NCI-H128 (cell line): ENCODE data around the gene CDC14B.
"Not testable (repeated sequence)": the region's sequence is repeated elsewhere in the genome, so short reads cannot be mapped to it uniquely, and the experiment has no call there.

Experiments used
- DNase-seq: peaks from one replicate; lab custom pipeline; 2025; ENCODE audit not compliant: unreplicated experiment; lab: John Stamatoyannopoulos, UW

CDC14B gene

DNA sequence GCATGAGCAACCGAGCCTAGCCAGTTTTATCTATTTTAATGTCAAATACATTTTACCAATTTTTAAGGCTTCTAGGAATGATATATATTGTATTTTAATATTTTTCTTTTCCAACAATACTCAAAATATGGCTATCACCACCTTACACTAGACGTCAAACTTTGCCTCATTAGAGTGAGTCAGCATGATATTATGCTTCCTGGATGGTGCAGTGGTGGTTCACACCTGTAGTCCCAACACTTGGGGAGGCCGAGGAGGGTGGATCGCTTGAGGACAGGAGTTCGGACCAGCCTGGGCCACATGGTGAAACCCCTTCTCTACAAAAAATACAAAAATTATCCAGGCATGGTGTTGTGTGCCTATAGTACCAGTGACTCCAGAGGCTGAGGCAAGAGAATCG lies 7.3 kb upstream of the CDC14B start:
- DNase-seq, result no peak

DNA sequence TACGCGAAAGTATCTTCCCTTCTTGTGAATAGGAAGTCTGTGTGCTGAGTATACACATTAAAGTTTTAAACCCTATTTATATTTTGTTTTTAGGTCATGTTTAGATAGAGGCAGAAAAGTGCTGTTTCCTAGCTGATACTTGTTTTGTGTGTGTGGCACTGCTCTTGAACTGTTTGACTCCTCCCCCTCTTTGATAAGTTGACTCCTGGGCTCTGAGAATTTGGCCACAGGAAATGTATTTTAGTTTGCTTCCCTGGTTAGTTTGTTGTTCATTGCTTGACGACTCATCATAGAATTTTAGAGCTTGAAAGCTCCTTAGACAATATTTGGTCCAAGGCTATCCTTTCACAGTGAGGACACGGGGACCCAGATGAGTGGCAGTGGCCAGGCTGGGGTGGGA lies 2.0 kb upstream of the CDC14B start:
- DNase-seq, result no peak

- DNase-seq, result no peak
Observed at GRCh38 chr9:96620832-96621269, 1.2 kb upstream of the CDC14B start.

GRCh38 chr9:96620181-96620514 lies 505 bp upstream of the CDC14B start:
- no peak for DNase-seq

DNA sequence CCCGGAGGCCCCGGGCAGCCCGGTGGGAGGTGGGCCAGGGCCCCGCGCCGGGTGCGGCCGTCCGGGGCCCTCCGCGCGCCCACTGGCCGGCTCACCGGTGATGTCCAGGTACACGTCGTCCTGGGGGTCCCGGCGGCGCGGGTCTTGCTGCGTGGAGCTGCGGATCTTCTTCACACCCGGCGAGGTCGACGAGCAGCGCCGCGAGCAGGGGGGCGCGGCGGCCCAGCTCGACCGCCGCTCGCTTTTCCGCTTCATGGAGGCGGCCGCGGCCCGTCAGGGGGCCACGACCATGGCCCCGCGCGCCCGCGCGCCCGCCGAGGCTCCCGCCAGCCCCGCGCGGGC lies 548 bp downstream of the CDC14B start:
- DNase-seq, result no peak

DNA sequence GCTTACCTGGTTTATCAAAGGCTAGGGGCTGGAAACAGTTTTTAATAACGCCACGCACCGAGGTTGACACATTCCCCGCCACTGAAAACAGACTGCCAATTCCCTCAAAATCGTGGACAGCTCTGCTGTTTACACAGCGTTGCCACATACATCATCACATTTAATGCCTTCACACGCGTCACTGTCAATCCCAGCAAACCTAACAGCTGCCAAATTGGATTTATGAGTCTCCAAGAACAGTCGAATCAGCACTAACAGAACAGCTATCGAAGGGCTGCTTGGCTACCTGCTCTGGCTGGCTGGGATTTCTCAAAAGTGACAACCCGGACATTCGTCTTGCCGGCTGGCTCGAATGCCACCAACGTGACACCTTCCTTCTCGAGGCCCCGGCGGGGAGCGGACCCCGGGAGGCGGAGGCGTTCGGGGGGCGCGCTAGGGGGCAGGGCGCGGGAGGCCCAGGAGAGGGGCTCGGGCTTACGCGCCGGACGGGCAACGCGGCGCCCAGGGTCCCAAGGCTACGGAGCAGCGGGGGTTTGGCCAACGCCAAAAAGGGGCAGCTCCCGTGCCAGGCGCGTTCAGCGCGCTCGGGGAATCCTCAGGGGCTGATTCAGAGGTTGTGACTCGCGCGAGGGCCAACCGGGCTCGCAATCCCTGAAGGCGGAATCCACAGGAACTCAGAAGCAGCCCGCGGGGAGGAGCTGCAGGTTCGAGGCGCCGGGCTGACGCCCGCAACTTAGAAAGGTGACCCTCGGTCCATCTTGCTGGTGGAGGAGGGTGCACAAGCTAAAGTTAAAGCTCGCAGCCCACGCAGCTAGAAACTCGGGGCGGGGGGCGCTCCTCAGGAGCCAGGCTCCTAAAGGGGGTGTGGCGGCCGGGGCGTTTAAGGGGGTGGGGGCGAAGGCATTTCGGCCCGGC lies 1.2 kb downstream of the CDC14B start:
- DNase-seq, result no peak

DNA sequence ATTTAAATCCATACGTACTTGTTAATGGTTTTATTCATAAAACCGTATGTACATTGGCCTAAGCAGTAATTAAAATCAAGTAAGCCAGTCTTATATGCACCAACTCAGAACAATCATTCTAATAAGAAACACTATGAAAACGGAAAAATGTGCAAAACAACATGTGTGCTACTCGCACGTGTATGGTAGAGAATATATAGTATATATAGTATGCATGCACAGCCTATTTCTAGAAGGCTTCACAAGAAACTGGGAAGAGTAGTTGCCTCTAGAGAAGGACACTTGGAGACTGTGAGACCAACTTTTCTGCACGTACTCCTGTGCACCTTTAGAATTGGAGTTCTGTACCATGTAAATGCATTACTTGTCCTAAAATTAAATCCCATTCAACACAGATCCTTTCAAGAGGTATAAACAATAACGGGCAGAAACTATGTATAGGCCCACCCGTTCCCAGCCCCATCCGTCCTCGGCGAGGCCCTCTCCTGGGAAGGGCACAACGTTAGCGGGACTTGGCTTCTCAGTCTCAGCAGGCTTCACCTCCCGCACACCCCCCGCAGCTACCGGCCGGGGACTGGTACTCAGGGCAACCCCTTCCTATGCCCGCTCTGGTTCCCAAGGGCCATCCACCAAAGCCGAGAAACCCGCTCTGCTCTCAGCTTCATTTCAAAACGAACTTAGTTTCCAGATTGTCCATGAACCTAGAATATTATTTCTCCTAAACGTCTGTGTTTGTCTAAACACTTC lies 2.0 kb downstream of the CDC14B start:
- DNase-seq, result no peak

DNA sequence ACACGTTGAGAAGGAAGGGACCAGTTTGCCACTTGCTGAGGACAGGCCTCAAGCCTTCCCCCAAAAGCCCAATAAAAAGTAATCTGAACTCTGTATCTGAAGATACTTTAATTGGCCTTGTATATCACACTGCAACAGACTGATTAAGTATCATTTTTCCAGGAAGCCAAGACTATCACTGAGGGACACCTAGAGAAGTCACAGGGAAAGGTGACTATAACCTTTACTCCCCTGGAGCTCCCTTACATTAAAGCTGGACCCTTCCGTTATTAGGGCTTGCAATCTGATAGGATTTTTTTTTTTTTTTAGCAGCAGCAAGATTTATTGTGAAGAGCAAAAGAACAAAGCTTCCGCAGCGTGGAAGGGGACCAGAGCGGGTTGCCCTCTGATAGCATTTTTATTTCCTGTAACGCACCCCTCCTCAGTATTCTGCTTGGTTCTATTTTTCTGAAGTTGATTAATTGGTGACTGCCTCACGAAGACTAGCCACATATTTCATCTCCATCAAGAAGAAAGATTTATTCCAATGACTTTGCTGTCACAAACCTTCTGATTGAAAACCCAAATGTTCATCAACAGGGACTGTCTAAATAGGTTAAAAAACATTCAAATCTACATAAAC lies 2.7 kb downstream of the CDC14B start:
- DNase-seq, result no peak

- no peak for DNase-seq
Observed at GRCh38 chr9:96615411-96615810, 4.2 kb downstream of the CDC14B start.

DNA sequence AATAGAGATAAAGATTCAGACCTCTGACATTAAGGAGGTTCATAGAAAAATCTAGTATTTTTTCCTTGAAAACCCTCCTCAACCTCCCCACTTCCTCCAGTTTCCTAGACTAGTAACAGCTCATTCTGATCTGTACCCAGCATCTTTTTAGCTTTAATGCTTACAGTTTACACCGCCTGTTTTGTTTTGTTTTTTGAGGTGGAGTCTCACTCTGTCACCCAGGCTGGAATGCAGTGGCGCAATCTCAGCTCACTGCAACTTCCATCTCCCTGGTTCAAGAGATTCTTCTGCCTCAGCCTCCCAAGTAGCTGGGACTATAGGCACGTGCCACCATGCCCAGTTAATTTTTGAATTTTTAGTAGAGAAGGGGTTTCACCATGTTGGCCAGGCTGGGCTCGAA lies 5.0 kb downstream of the CDC14B start:
- DNase-seq, result not testable (repeated sequence)

DNA sequence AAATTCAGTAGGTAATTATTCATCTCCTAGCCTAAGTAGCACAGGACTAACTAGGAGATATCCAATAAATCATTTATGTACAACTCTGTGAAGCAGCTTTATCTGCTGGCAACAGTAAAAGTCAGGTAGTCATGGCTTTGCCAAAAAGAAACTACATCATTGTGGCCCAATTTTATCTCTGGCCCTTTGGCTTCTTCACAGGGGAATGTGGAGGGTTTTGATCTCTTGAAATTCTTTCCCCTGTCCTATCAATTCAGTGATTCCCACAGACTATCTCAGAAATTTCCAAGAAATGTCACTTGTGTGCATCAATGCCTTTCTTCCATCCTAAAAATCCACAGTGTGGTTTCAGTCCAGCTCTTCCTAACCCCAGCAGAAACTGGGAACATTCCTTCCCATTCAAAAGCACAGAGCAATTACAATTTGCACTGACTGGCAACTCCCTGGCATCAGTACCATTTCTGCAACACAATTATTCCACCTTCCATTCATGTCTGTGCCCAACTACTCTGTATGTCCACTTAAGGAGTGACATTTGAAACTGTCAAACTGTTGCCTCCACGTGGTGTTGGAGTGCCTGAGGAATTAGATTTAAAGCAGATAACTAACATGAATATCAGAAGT lies 6.6 kb downstream of the CDC14B start:
- DNase-seq, result no peak

- DNase-seq, result no peak
Observed at GRCh38 chr9:96612105-96612965, 7.3 kb downstream of the CDC14B start.

- DNase-seq, result no peak
Observed at GRCh38 chr9:96611302-96611701, 8.3 kb downstream of the CDC14B start.

DNA sequence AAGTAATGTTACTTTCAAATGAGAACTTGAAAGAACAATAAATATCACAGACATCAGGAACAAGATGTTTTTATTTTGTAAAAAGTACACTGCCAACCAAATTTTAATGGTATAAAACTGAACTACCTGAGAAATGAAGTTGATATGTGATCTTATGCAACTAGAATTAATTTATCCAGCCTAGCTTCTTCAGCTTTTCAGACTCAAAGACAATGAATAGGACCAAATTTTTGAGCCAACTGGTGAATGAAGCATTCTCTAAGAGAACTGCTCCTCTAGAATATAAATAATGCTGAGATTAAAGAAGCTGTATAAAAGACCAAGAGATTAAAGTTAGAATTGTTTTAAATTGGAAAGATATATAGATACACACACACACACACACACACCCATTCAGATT lies 9.9 kb downstream of the CDC14B start:
- DNase-seq, result no peak

DNA sequence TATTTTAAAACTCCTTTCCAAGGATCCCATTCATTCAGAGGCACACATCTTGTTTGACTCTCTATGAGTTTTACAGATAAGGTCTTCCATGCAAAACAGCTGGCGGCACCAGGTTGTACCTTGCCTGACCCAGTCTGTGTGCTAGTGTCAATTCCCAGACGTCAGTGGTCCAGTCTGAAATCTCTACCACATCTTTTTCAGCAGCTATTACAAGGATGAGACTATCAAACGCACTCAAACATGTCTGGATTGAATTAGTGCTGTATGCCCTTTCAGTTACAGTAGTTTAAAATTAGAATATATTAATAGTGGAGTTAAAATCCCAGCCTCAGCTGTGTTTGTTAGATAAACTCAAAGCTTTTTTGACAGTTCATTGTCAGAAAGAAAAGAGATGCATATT lies 11.7 kb downstream of the CDC14B start:
- no peak for DNase-seq

GRCh38 chr9:96605328-96605727 lies 14.3 kb downstream of the CDC14B start:
- DNase-seq, result no peak

GRCh38 chr9:96604004-96604319 lies 15.7 kb downstream of the CDC14B start:
- DNase-seq, result no peak

- no peak for DNase-seq
Observed at GRCh38 chr9:96603305-96604003, 16.2 kb downstream of the CDC14B start.

GRCh38 chr9:96599298-96599697 lies 20.3 kb downstream of the CDC14B start:
- no peak for DNase-seq

DNA sequence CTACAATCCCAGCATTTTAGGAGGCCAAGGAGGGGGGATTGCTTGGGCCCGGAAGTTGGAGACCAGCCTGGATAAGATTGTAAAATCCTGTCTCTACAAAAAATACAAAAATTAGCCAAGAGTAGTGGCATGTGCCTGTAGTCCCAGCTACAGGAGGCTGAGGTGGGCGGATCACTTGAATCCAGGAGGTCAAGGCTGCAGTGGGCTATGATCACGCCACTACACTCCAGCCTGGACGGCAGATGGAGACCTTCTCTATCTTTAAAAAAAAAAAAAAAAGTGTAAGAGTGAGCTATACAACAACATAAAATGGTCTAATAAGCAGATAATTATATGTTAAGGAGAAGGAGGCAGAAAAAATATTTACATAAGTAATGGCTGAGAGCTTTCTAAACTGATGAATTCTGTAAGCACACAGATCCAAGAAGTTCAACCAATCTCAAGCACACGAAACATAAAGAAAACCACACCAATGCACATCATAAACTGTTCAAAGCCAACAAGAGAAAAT lies 23.0 kb downstream of the CDC14B start:
- no peak for DNase-seq
